Osteoblast (primary cell): ENCODE data around the gene TNFRSF14. TPM values are rescaled to one million over a fixed set of nuclear protein-coding genes. Genes with fewer than 3 reads are reported as not detected.
A peak's percentile ranks its signal among the peaks of the same experiment; 100 is the strongest.

Source experiments
- DNase-seq: peaks from one replicate; pipeline ENCODE4 v3.0.0; 2011; ENCODE audit warnings: low spot score, mixed read lengths; ENCODE audit not compliant: insufficient read length; ENCODE audit errors: missing footprints
- H2AFZ ChIP-seq: 2 replicates; pipeline ENCODE4 v1.6.0; 2011; ENCODE audit warnings: mild to moderate bottlenecking, low read length
- H3K27ac ChIP-seq: 2 replicates; pipeline ENCODE4 v1.5.1; 2011; ENCODE audit warnings: mild to moderate bottlenecking, low read depth, low read length, moderate library complexity
- H3K27me3 ChIP-seq: 2 replicates; pipeline ENCODE4 v1.6.0; 2012; ENCODE audit warnings: mild to moderate bottlenecking, control low read depth, inconsistent platforms, low read length, moderate library complexity; ENCODE audit not compliant: insufficient read depth
- H3K36me3 ChIP-seq: 2 replicates; pipeline ENCODE4 v1.5.1; 2011; ENCODE audit warnings: mild to moderate bottlenecking, low read length, control low read depth, moderate library complexity; ENCODE audit not compliant: insufficient read depth
- H3K4me1 ChIP-seq: 2 replicates; pipeline ENCODE4 v1.5.1; 2011; ENCODE audit warnings: mild to moderate bottlenecking, low read length, control low read depth, moderate library complexity; ENCODE audit not compliant: insufficient read depth
- H3K4me2 ChIP-seq: 2 replicates; pipeline ENCODE4 v1.6.0; 2011; ENCODE audit warnings: mild to moderate bottlenecking, low read length; ENCODE audit not compliant: insufficient read depth
- H3K4me3 ChIP-seq: fragments of 200-600 bp; sonication (generic); 3 replicates; pipeline ENCODE4 v1.5.1; 2012; ENCODE audit warnings: mild to moderate bottlenecking, low read length, inconsistent platforms; ENCODE audit not compliant: insufficient read depth
- H3K79me2 ChIP-seq: 2 replicates; pipeline ENCODE4 v1.6.0; 2012; ENCODE audit warnings: mild to moderate bottlenecking, low read length, control low read depth, inconsistent platforms; ENCODE audit not compliant: insufficient read depth
- H3K9me3 ChIP-seq: 2 replicates; pipeline ENCODE4 v1.5.1; 2011; ENCODE audit warnings: low read depth, low read length, control low read depth
- H4K20me1 ChIP-seq: 2 replicates; pipeline ENCODE4 v1.6.0; 2012; ENCODE audit warnings: mild to moderate bottlenecking, low read length, control low read depth; ENCODE audit not compliant: insufficient read depth
- CTCF ChIP-seq: IDR thresholded peaks from 2 replicates; pipeline ENCODE4 v1.5.1; 2011; ENCODE audit warnings: mild to moderate bottlenecking, low read depth, low read length, moderate library complexity; ENCODE audit errors: extremely low read depth
- total RNA-seq: library from RNA; depleted of rRNA; stranded (reverse); fragments of >200 nt; gene quantifications from 2 replicates; pipeline ENCODE4 v1.2.3, GENCODE V29; 2012

The TNFRSF14 gene
- total RNA-seq, 1 donor = 36.6 TPM

GRCh38 chr1:2586154-2587070 lies 30.2 kb downstream of the TNFRSF14 start, which contains the start of gene PRXL2B:
TSS of gene PRXL2B (plus strand) at chr1:2586777. CDS start at chr1:2586886, 109 bp downstream.
- no peak for TF ChIP-seq CTCF
- H3K9me3 ChIP-seq = no peaks in the 10 kb centered on the region
- H3K4me2 ChIP-seq = peak within 1 kb of the TSS; percentile 96
- H3K4me1 ChIP-seq = peaks cover 8% of the 10 kb centered on the region
- peak; percentile 100 for DNase-seq
- H3K4me3 ChIP-seq = peak within 1 kb of the TSS; percentile 86
- peak within 1 kb of the TSS; percentile 37 for H3K27ac ChIP-seq
- peak within 1 kb of the TSS; percentile 88 for H2AFZ ChIP-seq
- peaks cover 4% of the 10 kb centered on the region for H3K79me2 ChIP-seq
- no peaks in the 10 kb centered on the region for H3K27me3 ChIP-seq
- H4K20me1 ChIP-seq = no peaks in the 10 kb centered on the region
- no peaks in the 10 kb centered on the region for H3K36me3 ChIP-seq

- peaks cover 4% of the 10 kb centered on the region for H3K79me2 ChIP-seq
- H3K36me3 ChIP-seq = no peaks in the 10 kb centered on the region
- H3K27me3 ChIP-seq = no peaks in the 10 kb centered on the region
- no peak for TF ChIP-seq CTCF
- H3K4me2 ChIP-seq = peak overlapping the region; percentile 81
- no peaks in the 10 kb centered on the region for H3K9me3 ChIP-seq
- H3K27ac ChIP-seq = no peak overlapping the region
- no peaks in the 10 kb centered on the region for H4K20me1 ChIP-seq
- H3K4me1 ChIP-seq = peaks cover 7% of the 10 kb centered on the region
- peak; percentile 97 for DNase-seq
- peak overlapping the region; percentile 88 for H2AFZ ChIP-seq
- H3K4me3 ChIP-seq = peak overlapping the region; percentile 86
Measured at GRCh38 chr1:2587071-2587859, 31.1 kb downstream of the TNFRSF14 start.

GRCh38 chr1:2587860-2588571 lies 31.8 kb downstream of the TNFRSF14 start:
- H3K4me1 ChIP-seq = peaks cover 3% of the 10 kb centered on the region
- DNase-seq = peak; percentile 88
- no peak overlapping the region for H3K27ac ChIP-seq
- H3K79me2 ChIP-seq = peaks cover 4% of the 10 kb centered on the region
- H3K4me3 ChIP-seq = no peak overlapping the region
- TF ChIP-seq CTCF = no peak
- H3K9me3 ChIP-seq = no peaks in the 10 kb centered on the region
- H3K27me3 ChIP-seq = no peaks in the 10 kb centered on the region
- H3K4me2 ChIP-seq = peak overlapping the region; percentile 81
- H3K36me3 ChIP-seq = no peaks in the 10 kb centered on the region
- H4K20me1 ChIP-seq = no peaks in the 10 kb centered on the region
- H2AFZ ChIP-seq = no peak overlapping the region
